Liver (tissue), 9 donors: Measurements from ENCODE around the gene PET100. TPM values are rescaled to one million over a fixed set of nuclear protein-coding genes. Genes with fewer than 3 reads are reported as not detected.

ENCODE experiments used
- DNase-seq: peaks from one replicate; pipeline ENCODE4 v3.0.0-alpha.2; 2017; ENCODE audit warnings: low spot score
- H3K27ac ChIP-seq, 2 donors: one replicate each; pipeline ENCODE4 v1.7.0; 2013; ENCODE audit warnings: inconsistent platforms in 2 of 2, low read length in 2 of 2, control low read depth in 1 of 2, low read depth in 1 of 2, mild to moderate bottlenecking in 1 of 2
- H3K27me3 ChIP-seq, 4 donors: one replicate each; pipeline versions ENCODE4 v1.6.1 to v1.7.0; 2013; ENCODE audit warnings: low read length in 3 of 4, inconsistent platforms in 1 of 4, mild to moderate bottlenecking in 1 of 4, moderate library complexity in 1 of 4; ENCODE audit not compliant: control insufficient read depth in 4 of 4, insufficient read depth in 4 of 4
- H3K36me3 ChIP-seq, 4 donors: one replicate each; pipeline versions ENCODE4 v1.6.1 to v1.7.0; 2013; ENCODE audit warnings: low read length in 3 of 4, mild to moderate bottlenecking in 3 of 4, low read depth in 1 of 4, moderate library complexity in 1 of 4; ENCODE audit not compliant: control insufficient read depth in 4 of 4, insufficient read depth in 3 of 4
- H3K4me1 ChIP-seq, 4 donors: one replicate each; pipeline versions ENCODE4 v1.6.1 to v1.7.0; 2013; ENCODE audit warnings: low read length in 3 of 4, mild to moderate bottlenecking in 3 of 4, moderate library complexity in 1 of 4; ENCODE audit not compliant: control insufficient read depth in 4 of 4, insufficient read depth in 4 of 4
- H3K4me3 ChIP-seq, 3 donors: one replicate each; pipeline versions ENCODE4 v1.6.1 to v1.7.0; 2013; ENCODE audit warnings: low read length in 3 of 3, control low read depth in 1 of 3, low read depth in 1 of 3, mild to moderate bottlenecking in 1 of 3
- H3K9ac ChIP-seq, 2 donors: one replicate each; pipeline ENCODE4 v1.7.0; 2013; ENCODE audit warnings: low read length in 2 of 2, mild to moderate bottlenecking in 2 of 2, moderate library complexity in 2 of 2, control low read depth in 1 of 2, low read depth in 1 of 2
- H3K9me3 ChIP-seq, 4 donors: one replicate each; pipeline versions ENCODE4 v1.6.1 to v1.7.0; 2013; ENCODE audit warnings: low read length in 3 of 4; ENCODE audit not compliant: control insufficient read depth in 4 of 4
- ATF3 ChIP-seq: IDR thresholded peaks from 2 replicates; pipeline ENCODE4 v1.6.1; 2016; ENCODE audit warnings: antibody characterized with exemption
- FOXA1 ChIP-seq: IDR thresholded peaks from 2 replicates; pipeline ENCODE4 v1.6.1; 2016; ENCODE audit warnings: antibody characterized with exemption
- FOXA2 ChIP-seq: IDR thresholded peaks from 2 replicates; pipeline ENCODE4 v1.6.1; 2016; ENCODE audit warnings: antibody characterized with exemption
- GABPA ChIP-seq, 2 donors: IDR thresholded peaks in 1 of 2; conservative IDR thresholded peaks in 1 of 2; 2 replicates each; pipeline ENCODE4 v1.6.1; 2016; ENCODE audit warnings: antibody characterized with exemption in 2 of 2, mild to moderate bottlenecking in 1 of 2, moderate library complexity in 1 of 2
- HNF4A ChIP-seq, 2 donors: conservative IDR thresholded peaks; 2 replicates each; pipeline ENCODE4 v1.6.1; 2016; ENCODE audit warnings: antibody characterized with exemption in 2 of 2, mild to moderate bottlenecking in 2 of 2
- HNF4G ChIP-seq: IDR thresholded peaks from 2 replicates; pipeline ENCODE4 v1.6.1; 2016; ENCODE audit warnings: antibody characterized with exemption
- JUND ChIP-seq, 2 donors: IDR thresholded peaks; 2 replicates each; pipeline ENCODE4 v1.6.1; 2016; ENCODE audit warnings: antibody characterized with exemption in 2 of 2
- MAX ChIP-seq: IDR thresholded peaks from 2 replicates; pipeline ENCODE4 v1.6.1; 2016; ENCODE audit warnings: antibody characterized with exemption
- RAD21 ChIP-seq, 2 donors: IDR thresholded peaks; 2 replicates each; pipeline ENCODE4 v1.6.1; 2016; ENCODE audit warnings: antibody characterized with exemption in 2 of 2, mild to moderate bottlenecking in 2 of 2
- REST ChIP-seq: IDR thresholded peaks from 2 replicates; pipeline ENCODE4 v1.6.1; 2016; ENCODE audit warnings: antibody characterized with exemption, mild to moderate bottlenecking
- RXRA ChIP-seq, 2 donors: IDR thresholded peaks; 2 replicates each; pipeline ENCODE4 v1.6.1; 2017 to 2018; ENCODE audit warnings: antibody characterized with exemption in 2 of 2, mild to moderate bottlenecking in 1 of 2
- SP1 ChIP-seq: IDR thresholded peaks from 2 replicates; pipeline ENCODE4 v1.6.1; 2018; ENCODE audit warnings: antibody characterized with exemption, mild to moderate bottlenecking
- TAF1 ChIP-seq: conservative IDR thresholded peaks from 2 replicates; pipeline ENCODE4 v1.6.1; 2016; ENCODE audit warnings: antibody characterized with exemption, mild to moderate bottlenecking
- YY1 ChIP-seq: IDR thresholded peaks from 2 replicates; pipeline ENCODE4 v1.6.1; 2016; ENCODE audit warnings: antibody characterized with exemption, mild to moderate bottlenecking
- ZBTB33 ChIP-seq: IDR thresholded peaks from 2 replicates; pipeline ENCODE4 v1.6.1; 2016; ENCODE audit warnings: antibody characterized with exemption
- WGBS: extraction: QIAGEN DNeasy Blood & Tissue Kit; methylation state at CpG from one replicate; pipeline ENCODE4 v1.1.7; 2013; 5-methylcytosine and 5-hydroxymethylcytosine counted together
- polyA plus RNA-seq, 2 donors: library from polyadenylated mRNA; stranded (reverse) in 1 of 2; unstranded in 1 of 2; fragments of 200-250 nt in 1 of 2; fragments of >200 nt in 1 of 2; fragmentation: Nextera tagmentation in 1 of 2; extraction: Ambion mirVana in 1 of 2; gene quantifications; one replicate each; pipeline versions ENCODE4 v1.2.1 to v1.2.3, GENCODE V29; 2013 to 2015
- total RNA-seq, 2 donors: library from RNA; depleted of rRNA; stranded (reverse); fragments of >200 nt; gene quantifications; one replicate each; pipeline ENCODE4 v1.2.3, GENCODE V29; 2014
- donor health status: healthy.
- donor health status: healthy.
- donor health status: healthy.
- donor health status: healthy.
- donor health status: healthy.

Gene PET100
- total and polyA plus RNA-seq, 4 donors = 4.8 to 225 (median 26.7) TPM

GRCh38 chr19:7633698-7634097 is 4.1 kb downstream of the PET100 start, which contains the start of gene PCP2:
TSS of gene PCP2 (minus strand) at chr19:7633719. CDS start at chr19:7633457, 262 bp downstream.
- peaks cover 8 to 42% (median 30%) of the 10 kb centered on the region in 4 donors for H3K4me1 ChIP-seq
- TF ChIP-seq ATF3 (no peak), FOXA2 (no peak), HNF4G (no peak), RAD21 (IDR thresholded peaks at IDR 0.05) (no peak), ZBTB33 (no peak)
- H3K9ac ChIP-seq = no peak within 1 kb of the TSS
- H3K9me3 ChIP-seq = no peaks in the 10 kb centered on the region
- H3K27ac ChIP-seq = no peak within 1 kb of the TSS
- H3K27me3 ChIP-seq = no peaks in the 10 kb centered on the region
- DNase-seq = no peak
- 63% methylated on average over 2 of the region's 2 CpGs for WGBS
- H3K4me3 ChIP-seq = no peak within 1 kb of the TSS
- H3K36me3 ChIP-seq = peaks cover 0 to 6% (median 0%) of the 10 kb centered on the region in 4 donors

- H3K4me1 ChIP-seq = peaks cover 3 to 29% (median 19%) of the 10 kb centered on the region in 4 donors
- no peak for DNase-seq
- no peaks in the 10 kb centered on the region for H3K9me3 ChIP-seq
- H3K27me3 ChIP-seq = no peaks in the 10 kb centered on the region
- no peak overlapping the region for H3K27ac ChIP-seq
- peak overlapping the region in 1 of 2 donors; percentile 25 for H3K9ac ChIP-seq
- peaks cover 0 to 6% (median 0%) of the 10 kb centered on the region in 4 donors for H3K36me3 ChIP-seq
- 62% methylated on average over 6 of the region's 6 CpGs for WGBS
- H3K4me3 ChIP-seq = no peak overlapping the region
- no peak for TF ChIP-seq SP1
- no peak for TF ChIP-seq GABPA (IDR thresholded peaks at IDR 0.05 in 1 of 2, conservative IDR thresholded peaks at IDR 0.05 in 1 of 2)
- TF ChIP-seq REST = no peak
- TF ChIP-seq YY1 = no peak
- TF ChIP-seq FOXA1 = no peak
- no peak for TF ChIP-seq MAX
- no peak for TF ChIP-seq JUND (IDR thresholded peaks at IDR 0.05)
- TF ChIP-seq ZBTB33 = no peak
- TF ChIP-seq RXRA (IDR thresholded peaks at IDR 0.05) = no peak
- no peak for TF ChIP-seq FOXA2
- TF ChIP-seq HNF4A (conservative IDR thresholded peaks at IDR 0.05) = no peak
- no peak for TF ChIP-seq HNF4G
- no peak for TF ChIP-seq TAF1
Measured at GRCh38 chr19:7635670-7636069, 6.1 kb downstream of the PET100 start.
